GM19328 (cell line): ENCODE results near the gene ZNF496.
"Not testable (repeated sequence)": the region's sequence is repeated elsewhere in the genome, so short reads cannot be mapped to it uniquely, and the experiment has no call there.

ENCODE experiments used
- ATAC-seq: cut with Tn5 transposase; IDR thresholded peaks from one replicate; pipeline ENCODE4 v1.9.1; 2021; ENCODE audit warnings: mild to moderate bottlenecking, moderate library complexity; ENCODE audit not compliant: unreplicated experiment

ZNF496 gene

GRCh38 chr1:247295274-247295684 lies 36.4 kb downstream of the ZNF496 start:
- no peak for ATAC-seq

GRCh38 chr1:247294282-247294681 lies 37.4 kb downstream of the ZNF496 start:
- no peak for ATAC-seq

GRCh38 chr1:247293047-247293446 lies 38.6 kb downstream of the ZNF496 start:
- no peak for ATAC-seq

- ATAC-seq: no peak
Measured at GRCh38 chr1:247291833-247292561, 39.7 kb downstream of the ZNF496 start.

- ATAC-seq: no peak
Measured at GRCh38 chr1:247291161-247291560, 40.5 kb downstream of the ZNF496 start.

GRCh38 chr1:247290576-247290975 lies 41.1 kb downstream of the ZNF496 start:
- no peak for ATAC-seq

GRCh38 chr1:247289274-247289892 lies 42.3 kb downstream of the ZNF496 start:
- not testable (repeated sequence) for ATAC-seq

GRCh38 chr1:247288341-247288740 lies 43.3 kb downstream of the ZNF496 start:
- no peak for ATAC-seq

- no peak for ATAC-seq
Measured at GRCh38 chr1:247287460-247287859, 44.2 kb downstream of the ZNF496 start.

- no peak for ATAC-seq
Measured at GRCh38 chr1:247286134-247286670, 45.5 kb downstream of the ZNF496 start.

GRCh38 chr1:247281001-247281574 lies 50.6 kb downstream of the ZNF496 start:
- no peak for ATAC-seq

- no peak for ATAC-seq
Measured at GRCh38 chr1:247277191-247277590, 54.5 kb downstream of the ZNF496 start.

GRCh38 chr1:247274605-247275256 lies 56.9 kb downstream of the ZNF496 start:
- ATAC-seq: no peak

- ATAC-seq: no peak
Measured at GRCh38 chr1:247273013-247273412, 58.7 kb downstream of the ZNF496 start.

GRCh38 chr1:247270003-247270402 lies 61.7 kb downstream of the ZNF496 start:
- ATAC-seq: no peak

GRCh38 chr1:247269133-247269532 lies 62.5 kb downstream of the ZNF496 start:
- ATAC-seq: no peak

GRCh38 chr1:247268390-247269045 lies 63.1 kb downstream of the ZNF496 start:
- no peak for ATAC-seq

GRCh38 chr1:247266053-247266452 lies 65.6 kb downstream of the ZNF496 start:
- no peak for ATAC-seq

- not testable (repeated sequence) for ATAC-seq
Measured at GRCh38 chr1:247255772-247256171, 75.9 kb downstream of the ZNF496 start, which contains the start of gene VN1R5. Gene VN1R5, plus strand, starts transcription at chr1:247256072.

GRCh38 chr1:247247568-247247967 lies 84.1 kb downstream of the ZNF496 start:
- no peak for ATAC-seq
